Thymus (tissue), 11 donors: ENCODE data around the gene GMFB. TPM values are rescaled to one million over a fixed set of nuclear protein-coding genes. Genes with fewer than 3 reads are reported as not detected.

Experiments used
- DNase-seq, 9 donors: peaks; one replicate each; pipeline ENCODE4 v3.0.0-alpha.2; 2013; ENCODE audit warnings: low spot score in 9 of 9, low read depth in 6 of 9, missing footprints in 1 of 9
- H3K27ac ChIP-seq, 2 donors: one replicate each; pipeline ENCODE4 v1.5.1; 2013; ENCODE audit warnings: control low read depth in 1 of 2, low read depth in 1 of 2, low read length in 1 of 2, mild to moderate bottlenecking in 1 of 2, moderate library complexity in 1 of 2
- H3K27me3 ChIP-seq, 2 donors: one replicate each; pipeline ENCODE4 v1.5.1; 2013; ENCODE audit warnings: low read length in 1 of 2; ENCODE audit not compliant: control insufficient read depth in 2 of 2, insufficient read depth in 1 of 2
- H3K36me3 ChIP-seq, 2 donors: one replicate each; pipeline ENCODE4 v1.5.1; 2013; ENCODE audit warnings: low read length in 1 of 2, mild to moderate bottlenecking in 1 of 2, moderate library complexity in 1 of 2; ENCODE audit not compliant: control insufficient read depth in 2 of 2, insufficient read depth in 2 of 2
- H3K4me1 ChIP-seq, 2 donors: one replicate each; pipeline ENCODE4 v1.5.1; 2013; ENCODE audit warnings: low read length in 2 of 2; ENCODE audit not compliant: control insufficient read depth in 2 of 2, insufficient read depth in 2 of 2
- H3K4me3 ChIP-seq, 2 donors: one replicate each; pipeline ENCODE4 v1.5.1; 2013; ENCODE audit warnings: low read length in 2 of 2, control low read depth in 1 of 2, mild to moderate bottlenecking in 1 of 2
- H3K9me3 ChIP-seq, 2 donors: one replicate each; pipeline ENCODE4 v1.5.1; 2013; ENCODE audit warnings: low read length in 1 of 2, mild to moderate bottlenecking in 1 of 2; ENCODE audit not compliant: control insufficient read depth in 2 of 2, insufficient read depth in 1 of 2
- WGBS: extraction: QIAGEN DNeasy Blood & Tissue Kit; methylation state at CpG from one replicate; pipeline ENCODE4 v1.1.7; 2013; 5-methylcytosine and 5-hydroxymethylcytosine counted together
- polyA plus RNA-seq: library from polyadenylated mRNA; stranded (reverse); fragments of 200-250 nt; gene quantifications from one replicate; pipeline ENCODE4 v1.2.3, GENCODE V29; 2013
- total RNA-seq: library from RNA; stranded (reverse); fragments of 120-200 nt; gene quantifications from one replicate; pipeline ENCODE4 v1.2.4, GENCODE V29; 2013
- donor health status: healthy.

GMFB gene
- total and polyA plus RNA-seq, 2 donors: 24.6 to 29.7 TPM

- H3K4me1 ChIP-seq: no peaks in the 10 kb centered on the region
- no peak overlapping the region for H3K27ac ChIP-seq
- H3K27me3 ChIP-seq: no peaks in the 10 kb centered on the region
- peaks cover 3 to 12% of the 10 kb centered on the region in 2 donors for H3K36me3 ChIP-seq
- H3K4me3 ChIP-seq: no peak overlapping the region
- 94% methylated on average over 4 of the region's 4 CpGs for WGBS
- no peak for DNase-seq
- H3K9me3 ChIP-seq: no peaks in the 10 kb centered on the region
These were observed 13.4 kb downstream of the GMFB start for GRCh38 chr14:54475187-54475899.

- Histone ChIP-seq H3K4me3 (no peak overlapping the region), H3K27ac (no peak overlapping the region), H3K4me1 (no peaks in the 10 kb centered on the region), H3K27me3 (no peaks in the 10 kb centered on the region), H3K9me3 (no peaks in the 10 kb centered on the region), H3K36me3 (peaks cover 3 to 12% of the 10 kb centered on the region in 2 donors)
- DNase-seq: no peak
- WGBS: 95% methylated on average over 2 of the region's 2 CpGs
These were observed 14.5 kb downstream of the GMFB start for GRCh38 chr14:54474232-54474793.

- DNase-seq: no peak
- Histone ChIP-seq H3K36me3 (peaks cover 0 to 4% of the 10 kb centered on the region in 2 donors), H3K4me1 (no peaks in the 10 kb centered on the region), H3K4me3 (no peak overlapping the region), H3K27ac (no peak overlapping the region), H3K9me3 (no peaks in the 10 kb centered on the region), H3K27me3 (no peaks in the 10 kb centered on the region)
- WGBS: 97% methylated on average over 4 of the region's 4 CpGs
These were observed 16.5 kb downstream of the GMFB start for GRCh38 chr14:54472315-54472714.

GRCh38 chr14:54471641-54472040, 17.1 kb downstream of the GMFB start:
- 97% methylated on average over 4 of the region's 4 CpGs for WGBS
- Histone ChIP-seq H3K27me3 (no peaks in the 10 kb centered on the region), H3K36me3 (peaks cover 0 to 4% of the 10 kb centered on the region in 2 donors), H3K4me3 (no peak overlapping the region), H3K9me3 (no peaks in the 10 kb centered on the region), H3K4me1 (no peaks in the 10 kb centered on the region), H3K27ac (no peak overlapping the region)
- DNase-seq: no peak

- peaks cover 0 to 4% of the 10 kb centered on the region in 2 donors for H3K36me3 ChIP-seq
- WGBS: 96% methylated on average over 4 of the region's 4 CpGs
- no peak overlapping the region for H3K4me3 ChIP-seq
- no peak for DNase-seq
- no peak overlapping the region for H3K27ac ChIP-seq
- H3K4me1 ChIP-seq: no peaks in the 10 kb centered on the region
- no peaks in the 10 kb centered on the region for H3K9me3 ChIP-seq
- no peaks in the 10 kb centered on the region for H3K27me3 ChIP-seq
These were observed 18.1 kb downstream of the GMFB start for GRCh38 chr14:54470701-54471100.

GRCh38 chr14:54467280-54467679, 21.5 kb downstream of the GMFB start:
- Histone ChIP-seq H3K27ac (no peak overlapping the region), H3K36me3 (no peaks in the 10 kb centered on the region), H3K9me3 (no peaks in the 10 kb centered on the region), H3K4me3 (no peak overlapping the region), H3K27me3 (no peaks in the 10 kb centered on the region), H3K4me1 (no peaks in the 10 kb centered on the region)
- DNase-seq: no peak

GRCh38 chr14:54465654-54466053, 23.1 kb downstream of the GMFB start:
- Histone ChIP-seq H3K27me3 (no peaks in the 10 kb centered on the region), H3K27ac (no peak overlapping the region), H3K4me1 (no peaks in the 10 kb centered on the region), H3K36me3 (no peaks in the 10 kb centered on the region), H3K4me3 (no peak overlapping the region), H3K9me3 (no peaks in the 10 kb centered on the region)
- WGBS: 86% methylated on average over 4 of the region's 4 CpGs
- no peak for DNase-seq

- H3K9me3 ChIP-seq: peaks cover 1 to 7% of the 10 kb centered on the region in 2 donors
- H3K4me3 ChIP-seq: no peak overlapping the region
- no peaks in the 10 kb centered on the region for H3K4me1 ChIP-seq
- 94% methylated on average over 5 of the region's 5 CpGs for WGBS
- no peak for DNase-seq
- no peaks in the 10 kb centered on the region for H3K36me3 ChIP-seq
- H3K27me3 ChIP-seq: no peaks in the 10 kb centered on the region
- H3K27ac ChIP-seq: no peak overlapping the region
These were observed 26.7 kb downstream of the GMFB start for GRCh38 chr14:54462048-54462447.

- Histone ChIP-seq H3K4me3 (no peak overlapping the region), H3K36me3 (no peaks in the 10 kb centered on the region), H3K4me1 (no peaks in the 10 kb centered on the region), H3K27me3 (no peaks in the 10 kb centered on the region), H3K27ac (no peak overlapping the region), H3K9me3 (peaks cover 1 to 7% of the 10 kb centered on the region in 2 donors)
- DNase-seq: no peak
- WGBS: 91% methylated on average over 3 of the region's 3 CpGs
These were observed 29.7 kb downstream of the GMFB start for GRCh38 chr14:54459106-54459505.
